H9 (cell line): ENCODE measurements around the gene SGTA. TPM values are rescaled to one million over a fixed set of nuclear protein-coding genes. Genes with fewer than 3 reads are reported as not detected.

Experiments
- DNase-seq: peaks from one replicate; pipeline ENCODE4 v3.0.0-alpha.2; 2017
- H2AFZ ChIP-seq: one replicate; pipeline ENCODE4 v1.6.1; 2013; ENCODE audit warnings: mild to moderate bottlenecking, low read length, control low read depth, moderate library complexity
- H2AK5ac ChIP-seq: 2 replicates; pipeline ENCODE4 v1.6.1; 2013; ENCODE audit warnings: low read length, control low read depth, mixed read lengths; ENCODE audit not compliant: insufficient read length
- H2BK120ac ChIP-seq: one replicate; pipeline ENCODE4 v1.6.1; 2013; ENCODE audit warnings: low read depth, mild to moderate bottlenecking, low read length, control low read depth, inconsistent platforms; ENCODE audit not compliant: poor library complexity, severe bottlenecking
- H2BK12ac ChIP-seq: 2 replicates; pipeline ENCODE4 v1.6.1; 2013; ENCODE audit warnings: low read length, control low read depth, mixed read lengths, low read depth; ENCODE audit not compliant: insufficient read length
- H2BK15ac ChIP-seq: 2 replicates; pipeline ENCODE4 v1.6.1; 2013; ENCODE audit warnings: low read depth, low read length, control low read depth
- H2BK20ac ChIP-seq: one replicate; pipeline ENCODE4 v1.6.1; 2013; ENCODE audit warnings: low read depth, mild to moderate bottlenecking, low read length, control low read depth, inconsistent platforms; ENCODE audit not compliant: poor library complexity, severe bottlenecking
- H2BK5ac ChIP-seq: 2 replicates; pipeline ENCODE4 v1.6.1; 2013; ENCODE audit warnings: low read length, control low read depth, mixed read lengths; ENCODE audit not compliant: insufficient read length
- H3K14ac ChIP-seq: 2 replicates; pipeline ENCODE4 v1.6.1; 2013; ENCODE audit warnings: low read length, control low read depth; ENCODE audit not compliant: insufficient read depth
- H3K18ac ChIP-seq: 2 replicates; pipeline ENCODE4 v1.6.1; 2013; ENCODE audit warnings: low read depth, mild to moderate bottlenecking, mixed read lengths, low read length, control low read depth; ENCODE audit not compliant: insufficient read length
- H3K23ac ChIP-seq: 2 replicates; pipeline ENCODE4 v1.6.1; 2013; ENCODE audit warnings: low read length, control low read depth, mixed read lengths, low read depth; ENCODE audit not compliant: insufficient read length
- H3K23me2 ChIP-seq: 2 replicates; pipeline ENCODE4 v1.6.1; 2013; ENCODE audit warnings: low read depth, mild to moderate bottlenecking, mixed read lengths, low read length, control low read depth; ENCODE audit not compliant: insufficient read length, poor library complexity, severe bottlenecking
- H3K27ac ChIP-seq: 2 replicates; pipeline ENCODE4 v1.5.1; 2013; ENCODE audit warnings: low read length, control low read depth, mixed read lengths, low read depth; ENCODE audit not compliant: insufficient read length
- H3K27me3 ChIP-seq: 2 replicates; pipeline ENCODE4 v1.6.1; 2013; ENCODE audit warnings: low read length, control low read depth, inconsistent platforms; ENCODE audit not compliant: insufficient read depth
- H3K4ac ChIP-seq: 2 replicates; pipeline ENCODE4 v1.6.1; 2013; ENCODE audit warnings: low read depth, mild to moderate bottlenecking, control low read depth, inconsistent platforms, low read length, moderate library complexity
- H3K4me1 ChIP-seq: 2 replicates; pipeline ENCODE4 v1.6.1; 2013; ENCODE audit warnings: low read length, control low read depth, inconsistent platforms; ENCODE audit not compliant: insufficient read depth
- H3K4me2 ChIP-seq: 2 replicates; pipeline ENCODE4 v1.6.1; 2013; ENCODE audit warnings: low read length, control low read depth, mixed read lengths; ENCODE audit not compliant: insufficient read length, insufficient read depth
- H3K56ac ChIP-seq: 2 replicates; pipeline ENCODE4 v1.6.1; 2013; ENCODE audit warnings: low read depth, mild to moderate bottlenecking, mixed read lengths, low read length, control low read depth; ENCODE audit not compliant: insufficient read length
- H3K79me1 ChIP-seq: 2 replicates; pipeline ENCODE4 v1.6.1; 2013; ENCODE audit warnings: low read depth, mild to moderate bottlenecking, moderate library complexity, low read length, control low read depth, inconsistent platforms; ENCODE audit not compliant: insufficient read depth, poor library complexity, severe bottlenecking
- H3K79me2 ChIP-seq: 2 replicates; pipeline ENCODE4 v1.6.1; 2013; ENCODE audit warnings: low read length, control low read depth, inconsistent platforms; ENCODE audit not compliant: insufficient read depth
- H3K9ac ChIP-seq: 2 replicates; pipeline ENCODE4 v1.6.1; 2013; ENCODE audit warnings: low read length, control low read depth, mixed read lengths; ENCODE audit not compliant: insufficient read length; ENCODE audit errors: extremely low read depth
- H3K9me3 ChIP-seq: one replicate; pipeline ENCODE4 v1.6.1; 2013; ENCODE audit warnings: low read depth, low read length, inconsistent platforms; ENCODE audit not compliant: control insufficient read depth
- H3T11ph ChIP-seq: one replicate; pipeline ENCODE4 v1.6.1; 2013; ENCODE audit warnings: mild to moderate bottlenecking, low read length, control low read depth, inconsistent platforms
- H4K20me1 ChIP-seq: one replicate; pipeline ENCODE4 v1.6.1; 2013; ENCODE audit not compliant: control insufficient read depth, insufficient read length, insufficient read depth
- H4K5ac ChIP-seq: 2 replicates; pipeline ENCODE4 v1.6.1; 2013; ENCODE audit warnings: low read depth, mild to moderate bottlenecking, mixed read lengths, low read length, control low read depth; ENCODE audit not compliant: insufficient read length
- H4K8ac ChIP-seq: replicated peaks from 2 replicates; pipeline ENCODE4 v1.6.1; 2013; ENCODE audit warnings: low read length, control low read depth, mixed read lengths, low read depth; ENCODE audit not compliant: insufficient read length
- H4K91ac ChIP-seq: 2 replicates; pipeline ENCODE4 v1.6.1; 2013; ENCODE audit warnings: low read depth, mild to moderate bottlenecking, moderate library complexity, mixed read lengths, low read length, control low read depth; ENCODE audit not compliant: insufficient read length
- H3K27ac Mint-ChIP-seq, 3 experiments: 2 replicates in 2 of 3; 3 replicates in 1 of 3; pipeline ENCODE4 v1.8.0; 2020 to 2021; ENCODE audit warnings: mixed read lengths in 3 of 3, mild to moderate bottlenecking in 1 of 3, moderate library complexity in 1 of 3
- H3K27me3 Mint-ChIP-seq: 2 replicates; pipeline ENCODE4 v1.8.0; 2021; ENCODE audit warnings: low read depth, mild to moderate bottlenecking, moderate library complexity, mixed read lengths
- H3K36me3 Mint-ChIP-seq, 3 experiments: 2 replicates in 2 of 3; 3 replicates in 1 of 3; pipeline ENCODE4 v1.8.0; 2020 to 2021; ENCODE audit warnings: low read depth in 3 of 3, mixed read lengths in 3 of 3; ENCODE audit not compliant: insufficient read depth in 1 of 3
- H3K4me1 Mint-ChIP-seq, 2 experiments: 2 replicates each; pipeline ENCODE4 v1.8.0; 2020; ENCODE audit warnings: mixed read lengths in 2 of 2
- H3K4me3 Mint-ChIP-seq, 2 experiments: 2 replicates in 1 of 2; 3 replicates in 1 of 2; pipeline ENCODE4 v1.8.0; 2020 to 2021; ENCODE audit warnings: mild to moderate bottlenecking in 2 of 2, mixed read lengths in 2 of 2, moderate library complexity in 1 of 2
- H3K9me3 Mint-ChIP-seq, 2 experiments: 2 replicates in 1 of 2; 3 replicates in 1 of 2; pipeline ENCODE4 v1.8.0; 2020; ENCODE audit warnings: mild to moderate bottlenecking in 2 of 2, mixed read lengths in 2 of 2, moderate library complexity in 1 of 2
- WGBS: extraction: QIAGEN DNeasy Blood & Tissue Kit; methylation state at CpG from one replicate; pipeline ENCODE4 v1.1.7; 2013; ENCODE audit warnings: missing lambda C conversion rate, low lambda C conversion rate, mixed read lengths; ENCODE audit not compliant: insufficient read length; ENCODE audit errors: extremely low coverage; 5-methylcytosine and 5-hydroxymethylcytosine counted together
- total RNA-seq: library from RNA; stranded (reverse); gene quantifications from 2 replicates; pipeline ENCODE4 v1.2.1, GENCODE V29; 2021
- TF ChIP-seq, protein P1 (sequence below): fragments of 200-600 bp; sonication (generic); conservative IDR thresholded peaks from 3 replicates; pipeline ENCODE4 v1.8.0; 2021; ENCODE audit warnings: antibody characterized with exemption, mild to moderate bottlenecking

The SGTA gene
- total RNA-seq, 1 experiment from 2014 or later, result 102 TPM

DNA sequence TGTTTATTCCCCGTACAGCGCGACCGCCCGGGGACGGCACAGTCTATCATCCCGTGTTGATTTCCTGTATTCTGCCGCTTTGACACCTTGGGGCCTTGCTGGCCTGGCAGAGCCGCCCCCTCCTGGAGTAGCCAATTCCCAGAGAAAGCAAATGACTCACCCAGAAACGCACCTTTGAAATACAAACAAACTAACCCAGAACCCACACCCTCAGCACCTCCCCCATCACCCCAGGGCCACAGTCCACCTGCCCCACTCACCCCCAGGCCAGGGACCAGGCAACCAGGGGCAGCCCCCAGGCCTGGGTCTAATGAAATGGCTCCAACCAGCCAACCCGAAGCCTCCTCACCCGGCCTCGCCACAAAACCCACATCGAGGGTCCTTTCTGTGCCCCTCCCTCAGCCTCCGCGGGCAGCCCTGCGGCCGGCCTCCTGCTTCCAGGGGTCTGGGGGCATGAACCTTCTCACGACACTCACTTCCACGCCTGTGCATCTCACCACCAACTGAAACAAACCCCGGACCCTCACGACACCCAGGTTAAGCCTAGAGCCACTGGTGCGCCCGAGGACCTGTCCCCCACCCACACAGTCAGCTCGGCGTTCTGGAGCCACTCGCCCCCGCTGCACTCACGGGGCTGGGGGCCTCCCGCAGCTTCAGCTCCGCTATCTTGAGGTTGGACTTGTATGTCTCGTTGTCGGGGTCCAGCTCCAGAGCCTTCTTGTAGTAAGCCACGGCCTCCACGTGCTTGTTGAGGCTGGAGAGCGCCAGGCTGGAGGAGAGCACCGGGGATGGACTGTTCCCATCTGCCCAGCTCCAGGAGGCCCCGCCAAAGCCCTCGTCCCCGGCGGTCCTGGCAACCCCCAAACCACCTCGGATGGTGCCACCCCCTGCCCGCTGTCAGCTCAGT, 20.9 kb downstream of the SGTA start:
- Histone ChIP-seq H4K5ac (no peak overlapping the region), H2AK5ac (no peak overlapping the region), H3K9ac (no peak overlapping the region), H2BK15ac (no peak overlapping the region), H2BK5ac (no peak overlapping the region), H2AFZ (no peak overlapping the region), H3K9me3 (no peaks in the 10 kb centered on the region), H3K23ac (no peak overlapping the region), H4K8ac (no peak overlapping the region), H3K4me2 (no peak overlapping the region), H2BK20ac (no peak overlapping the region), H2BK12ac (no peak overlapping the region), H3K23me2 (no peaks in the 10 kb centered on the region), H3K18ac (no peak overlapping the region), H3K27ac (no peak overlapping the region), H3K4me1 (no peaks in the 10 kb centered on the region), H3K27me3 (no peaks in the 10 kb centered on the region), H3T11ph (no peak overlapping the region), H3K56ac (no peak overlapping the region), H3K14ac (no peak overlapping the region; the same call in 1 of the 2 replicates), H4K91ac (no peak overlapping the region), H3K79me1 (no peaks in the 10 kb centered on the region), H2BK120ac (no peak overlapping the region), H3K4ac (no peak overlapping the region), H4K20me1 (no peaks in the 10 kb centered on the region), H3K79me2 (no peaks in the 10 kb centered on the region)
- Mint-ChIP-seq H3K4me3 (no peak overlapping the region), H3K36me3 (peaks cover 20 to 78% (median 71%) of the 10 kb centered on the region in 3 experiments; a peak in 6 of 7 replicates), H3K27me3 (no peaks in the 10 kb centered on the region), H3K9me3 (no peaks in the 10 kb centered on the region), H3K27ac (no peak overlapping the region; a peak in 1 of 7 replicates), H3K4me1 (no peaks in the 10 kb centered on the region)
- no CpG with 5 or more reads among the region's 43 CpGs for WGBS
- no peak for DNase-seq
- TF ChIP-seq, protein P1, sequence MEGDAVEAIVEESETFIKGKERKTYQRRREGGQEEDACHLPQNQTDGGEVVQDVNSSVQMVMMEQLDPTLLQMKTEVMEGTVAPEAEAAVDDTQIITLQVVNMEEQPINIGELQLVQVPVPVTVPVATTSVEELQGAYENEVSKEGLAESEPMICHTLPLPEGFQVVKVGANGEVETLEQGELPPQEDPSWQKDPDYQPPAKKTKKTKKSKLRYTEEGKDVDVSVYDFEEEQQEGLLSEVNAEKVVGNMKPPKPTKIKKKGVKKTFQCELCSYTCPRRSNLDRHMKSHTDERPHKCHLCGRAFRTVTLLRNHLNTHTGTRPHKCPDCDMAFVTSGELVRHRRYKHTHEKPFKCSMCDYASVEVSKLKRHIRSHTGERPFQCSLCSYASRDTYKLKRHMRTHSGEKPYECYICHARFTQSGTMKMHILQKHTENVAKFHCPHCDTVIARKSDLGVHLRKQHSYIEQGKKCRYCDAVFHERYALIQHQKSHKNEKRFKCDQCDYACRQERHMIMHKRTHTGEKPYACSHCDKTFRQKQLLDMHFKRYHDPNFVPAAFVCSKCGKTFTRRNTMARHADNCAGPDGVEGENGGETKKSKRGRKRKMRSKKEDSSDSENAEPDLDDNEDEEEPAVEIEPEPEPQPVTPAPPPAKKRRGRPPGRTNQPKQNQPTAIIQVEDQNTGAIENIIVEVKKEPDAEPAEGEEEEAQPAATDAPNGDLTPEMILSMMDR, result no peak
